Measurements from ENCODE around the gene PIK3R6.

GRCh38 chr17:8875436-8875835, 8.0 kb upstream of the PIK3R6 start:
- TF ChIP-seq CTCF (conservative IDR thresholded peaks at IDR 0.05; ENCODE audit: low read depth in 2 of 2), result no peak
- no peak for TF ChIP-seq ETS1 (IDR thresholded peaks at IDR 0.05)
- TF ChIP-seq EZH2 (IDR thresholded peaks at IDR 0.05; ENCODE audit: low read depth, unreplicated experiment), result no peak
- TF ChIP-seq EZH2phosphoT487 (IDR thresholded peaks at IDR 0.05; ENCODE audit: unreplicated experiment), result no peak
- TF ChIP-seq REST (IDR thresholded peaks at IDR 0.05; ENCODE audit: unreplicated experiment), result no peak
- no peak for TF ChIP-seq JUNB (IDR thresholded peaks at IDR 0.05; ENCODE audit: unreplicated experiment)
- TF ChIP-seq CREB1 (CRISPR knock-in tag; IDR thresholded peaks at IDR 0.05; ENCODE audit: low read depth), result no peak
- no peak for TF ChIP-seq ZNF462 (CRISPR knock-in tag; IDR thresholded peaks at IDR 0.05)
- no peak for TF ChIP-seq POLR2AphosphoS5 (IDR thresholded peaks at IDR 0.05; ENCODE audit: low read depth)
